Hippocampal formation (tissue), 2 donors: ENCODE data around the gene RNF128.
"Not testable (repeated sequence)": the region's sequence is repeated elsewhere in the genome, so short reads cannot be mapped to it uniquely, and the experiment has no call there.

Source experiments
- DNase-seq, 2 donors: peaks; one replicate each; lab custom pipeline; 2025; lab: John Stamatoyannopoulos, UW

The RNF128 gene

GRCh38 chrX:106748377-106748776, 21.9 kb downstream of the RNF128 start:
- no peak for DNase-seq

- DNase-seq: no peak
These were observed 24.9 kb downstream of the RNF128 start for GRCh38 chrX:106751407-106751806.

GRCh38 chrX:106752101-106752678, 25.7 kb downstream of the RNF128 start:
- DNase-seq: no peak

- not testable (repeated sequence) for DNase-seq
These were observed 42.8 kb downstream of the RNF128 start for GRCh38 chrX:106769288-106769687.

- no peak for DNase-seq
These were observed 48.5 kb downstream of the RNF128 start for GRCh38 chrX:106774981-106775380.

- DNase-seq: no peak
These were observed 53.8 kb downstream of the RNF128 start for GRCh38 chrX:106780264-106780663.

- DNase-seq: no peak
These were observed 54.3 kb downstream of the RNF128 start for GRCh38 chrX:106780664-106781377.

GRCh38 chrX:106783716-106784115, 57.2 kb downstream of the RNF128 start:
- DNase-seq: no peak

- DNase-seq: no peak
These were observed 65.0 kb downstream of the RNF128 start for GRCh38 chrX:106791495-106791894.

GRCh38 chrX:106802063-106802387, 75.5 kb downstream of the RNF128 start:
- DNase-seq: no peak

GRCh38 chrX:106802388-106803275, 76.1 kb downstream of the RNF128 start, which contains the start of gene TBC1D8B:
TSS of gene TBC1D8B (plus strand) at chrX:106802673. CDS start at chrX:106802854, 181 bp downstream.
- DNase-seq: peak; percentile 73 to 77

- DNase-seq: no peak
These were observed 84.8 kb downstream of the RNF128 start for GRCh38 chrX:106811131-106811910.

GRCh38 chrX:106812930-106813329, 86.4 kb downstream of the RNF128 start:
- DNase-seq: not testable (repeated sequence)

- DNase-seq: not testable (repeated sequence)
These were observed 87.6 kb downstream of the RNF128 start for GRCh38 chrX:106814093-106814492.
